K562 (cell line): ENCODE data around the gene TRMT1. TPM values are rescaled to one million over a fixed set of nuclear protein-coding genes. Genes with fewer than 3 reads are reported as not detected.

Experiments
- HCFC1 ChIP-seq: IDR thresholded peaks from 2 replicates; pipeline ENCODE4 v1.6.1; 2012; ENCODE audit warnings: low read depth, low read length, improper control_type of control experiment
- HEY1 ChIP-seq: fragments of 250-450 bp; sonication (Bioruptor Pico); IDR thresholded peaks from 2 replicates; pipeline ENCODE4 v1.5.0; 2020; ENCODE audit warnings: mild to moderate bottlenecking, moderate library complexity, borderline replicate concordance
- KLF16 ChIP-seq: IDR thresholded peaks from 2 replicates; pipeline ENCODE4 v1.6.1; 2016; ENCODE audit warnings: antibody characterized with exemption
- LCOR ChIP-seq: sonication (generic); formaldehyde crosslinking; IDR thresholded peaks from 2 replicates; pipeline ENCODE4 v1.8.0; 2022; ENCODE audit warnings: mild to moderate bottlenecking, missing genetic modification reagents
- MEF2D ChIP-seq: conservative IDR thresholded peaks from 2 replicates; pipeline ENCODE4 v1.6.1; 2016; ENCODE audit warnings: low read depth, missing genetic modification characterization, missing compliant biosample characterization
- RBM17 ChIP-seq: fragments of 200-400 bp; formaldehyde crosslinking; IDR thresholded peaks from 2 replicates; pipeline ENCODE4 v1.6.1; 2017; ENCODE audit warnings: low read depth, mild to moderate bottlenecking, low read length, borderline replicate concordance
- SAFB ChIP-seq: fragments of 200-400 bp; formaldehyde crosslinking; IDR thresholded peaks from 2 replicates; pipeline ENCODE4 v1.6.1; 2017; ENCODE audit warnings: low read depth, low read length, borderline replicate concordance
- SP1 ChIP-seq: sonication (generic); formaldehyde crosslinking; IDR thresholded peaks from 2 replicates; pipeline ENCODE4 v1.8.1; 2022; ENCODE audit warnings: mild to moderate bottlenecking, missing genetic modification reagents
- TCF7 ChIP-seq: sonication (generic); IDR thresholded peaks from 2 replicates; pipeline ENCODE4 v1.6.1; 2016; ENCODE audit warnings: antibody characterized with exemption, borderline replicate concordance
- TCFL5 ChIP-seq: fragments of 250-450 bp; sonication (Bioruptor Pico); conservative IDR thresholded peaks from 2 replicates; pipeline ENCODE4 v1.6.1; 2021; ENCODE audit warnings: mild to moderate bottlenecking, moderate library complexity, matching md5 sums
- TEAD2 ChIP-seq: fragments of 450-650 bp; IDR thresholded peaks from 2 replicates; pipeline ENCODE4 v1.6.1; 2016; ENCODE audit warnings: missing genetic modification characterization, control low read depth, missing compliant biosample characterization
- USF1 ChIP-seq: sonication (generic); formaldehyde crosslinking; IDR thresholded peaks from 2 replicates; pipeline ENCODE4 v1.9.0; 2022; ENCODE audit warnings: mild to moderate bottlenecking, missing genetic modification reagents
- XRCC5 ChIP-seq: fragments of 200-400 bp; formaldehyde crosslinking; IDR thresholded peaks from 2 replicates; pipeline ENCODE4 v1.6.1; 2017; ENCODE audit warnings: low read depth, mild to moderate bottlenecking, low read length
- ZNF655 ChIP-seq: fragments of 250-450 bp; sonication (Bioruptor Pico); IDR thresholded peaks from 2 replicates; pipeline ENCODE4 v1.5.0; 2021
- polyA plus RNA-seq, 8 experiments: library from polyadenylated mRNA; depleted of rRNA in 4 of 8; stranded (reverse) in 5 of 8; unstranded in 3 of 8; fragments of >200 nt; fragmentation: Nextera tagmentation in 2 of 8; fragmentation: Illumina TruSeq in 1 of 8; extraction: Ambion mirVana in 2 of 8; extraction: Trizol in 1 of 8; gene quantifications; 2 replicates each; pipeline versions ENCODE4 v1.2.1 to v1.2.3, GENCODE V29; 2011 to 2014; ENCODE audit warnings: inconsistent platforms in 1 of 8, missing spikeins in 1 of 8
- total RNA-seq, 7 experiments: library from RNA; depleted of rRNA in 6 of 7; stranded (reverse); fragments of >200 nt in 6 of 7; fragmentation: Illumina TruSeq in 2 of 7; extraction: Trizol in 2 of 7; gene quantifications; 2 replicates each; pipeline versions ENCODE4 v1.2.1 to v1.2.3, GENCODE V29; 2011 to 2021; ENCODE audit warnings: low replicate concordance in 1 of 7
- TF ChIP-seq, protein P1 (sequence below): fragments of 450-650 bp; IDR thresholded peaks from 2 replicates; pipeline ENCODE4 v1.6.1; 2018; ENCODE audit warnings: mild to moderate bottlenecking, low read depth; ENCODE audit not compliant: partially characterized antibody
- TF ChIP-seq, protein P2 (sequence below): IDR thresholded peaks from 2 replicates; pipeline ENCODE4 v1.6.1; 2016; ENCODE audit warnings: missing genetic modification characterization, missing compliant biosample characterization
- TF ChIP-seq, protein P3 (sequence below): fragments of 250-450 bp; sonication (Bioruptor Pico); IDR thresholded peaks from 2 replicates; pipeline ENCODE4 v1.5.0; 2021; ENCODE audit warnings: mild to moderate bottlenecking, borderline replicate concordance

Gene TRMT1
- total and polyA plus RNA-seq, 9 of the 15 experiments (the other 6 are each of a cell fraction or from before 2014, with no cell fraction given) = 5.8 to 158 (median 54.3) TPM

DNA sequence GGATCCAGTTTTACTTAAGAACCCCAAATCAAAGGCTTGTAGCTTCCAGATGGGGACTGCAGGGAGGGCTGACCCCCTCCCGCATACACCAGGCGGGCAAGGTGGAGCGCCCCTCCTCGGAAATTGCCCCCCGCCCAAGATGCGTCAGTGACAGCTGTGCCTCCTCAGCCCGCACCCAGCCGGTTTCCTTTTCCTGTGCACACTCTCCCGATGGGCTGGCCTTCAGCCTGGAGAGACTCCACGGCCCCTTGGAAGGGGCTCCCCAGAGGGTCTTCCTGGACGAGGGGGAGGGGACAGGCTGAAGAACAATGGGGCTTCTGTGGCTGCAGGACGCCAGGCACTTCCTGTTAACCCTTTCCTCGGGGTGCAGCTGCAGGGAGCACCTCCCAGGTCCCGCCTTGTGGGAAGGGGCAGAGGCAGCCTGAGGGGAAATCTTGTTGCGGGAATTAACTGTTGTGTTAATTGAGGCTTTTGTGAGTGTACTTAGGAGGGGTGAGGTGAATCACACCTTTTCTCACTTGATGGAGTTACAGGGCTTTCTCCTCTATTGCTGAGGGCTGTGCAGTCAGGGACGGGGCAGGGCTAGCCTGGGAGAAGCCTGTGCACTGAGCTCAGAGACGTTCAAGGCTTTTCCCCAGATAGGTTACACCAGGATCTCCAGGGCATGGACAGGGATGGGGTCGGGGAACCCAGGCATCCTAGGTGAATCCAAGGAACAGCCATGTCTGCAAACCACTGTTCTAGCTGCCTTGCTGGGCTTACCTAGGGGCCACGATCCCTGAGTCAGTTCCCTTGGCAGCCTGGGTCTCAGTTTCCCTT is 48.0 kb upstream of the TRMT1 start (continued):
- TF ChIP-seq USF1 (CRISPR knock-in tag) (no peak), TEAD2 (tag) (no peak), HCFC1 (no peak), HEY1 (no peak), TCF7 (no peak), ZNF655 (CRISPR knock-in tag) (no peak), LCOR (CRISPR knock-in tag) (no peak), KLF16 (no peak), TCFL5 (CRISPR knock-in tag) (no peak), SAFB (no peak), XRCC5 (0 out of 2 replicates have a peak, but pooled peaks have one; percentile 32), MEF2D (tag) (no peak), SP1 (CRISPR knock-in tag) (no peak), RBM17 (no peak)
- TF ChIP-seq, protein P1, sequence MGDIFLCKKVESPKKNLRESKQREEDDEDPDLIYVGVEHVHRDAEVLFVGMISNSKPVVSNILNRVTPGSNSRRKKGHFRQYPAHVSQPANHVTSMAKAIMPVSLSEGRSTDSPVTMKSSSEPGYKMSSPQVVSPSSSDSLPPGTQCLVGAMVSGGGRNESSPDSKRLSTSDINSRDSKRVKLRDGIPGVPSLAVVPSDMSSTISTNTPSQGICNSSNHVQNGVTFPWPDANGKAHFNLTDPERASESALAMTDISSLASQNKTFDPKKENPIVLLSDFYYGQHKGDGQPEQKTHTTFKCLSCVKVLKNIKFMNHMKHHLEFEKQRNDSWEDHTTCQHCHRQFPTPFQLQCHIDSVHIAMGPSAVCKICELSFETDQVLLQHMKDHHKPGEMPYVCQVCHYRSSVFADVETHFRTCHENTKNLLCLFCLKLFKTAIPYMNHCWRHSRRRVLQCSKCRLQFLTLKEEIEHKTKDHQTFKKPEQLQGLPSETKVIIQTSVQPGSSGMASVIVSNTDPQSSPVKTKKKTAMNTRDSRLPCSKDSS = no peak
- TF ChIP-seq, protein P2, sequence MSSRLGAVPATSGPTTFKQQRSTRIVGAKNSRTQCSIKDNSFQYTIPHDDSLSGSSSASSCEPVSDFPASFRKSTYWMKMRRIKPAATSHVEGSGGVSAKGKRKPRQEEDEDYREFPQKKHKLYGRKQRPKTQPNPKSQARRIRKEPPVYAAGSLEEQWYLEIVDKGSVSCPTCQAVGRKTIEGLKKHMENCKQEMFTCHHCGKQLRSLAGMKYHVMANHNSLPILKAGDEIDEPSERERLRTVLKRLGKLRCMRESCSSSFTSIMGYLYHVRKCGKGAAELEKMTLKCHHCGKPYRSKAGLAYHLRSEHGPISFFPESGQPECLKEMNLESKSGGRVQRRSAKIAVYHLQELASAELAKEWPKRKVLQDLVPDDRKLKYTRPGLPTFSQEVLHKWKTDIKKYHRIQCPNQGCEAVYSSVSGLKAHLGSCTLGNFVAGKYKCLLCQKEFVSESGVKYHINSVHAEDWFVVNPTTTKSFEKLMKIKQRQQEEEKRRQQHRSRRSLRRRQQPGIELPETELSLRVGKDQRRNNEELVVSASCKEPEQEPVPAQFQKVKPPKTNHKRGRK (tag) = no peak
- TF ChIP-seq, protein P3, sequence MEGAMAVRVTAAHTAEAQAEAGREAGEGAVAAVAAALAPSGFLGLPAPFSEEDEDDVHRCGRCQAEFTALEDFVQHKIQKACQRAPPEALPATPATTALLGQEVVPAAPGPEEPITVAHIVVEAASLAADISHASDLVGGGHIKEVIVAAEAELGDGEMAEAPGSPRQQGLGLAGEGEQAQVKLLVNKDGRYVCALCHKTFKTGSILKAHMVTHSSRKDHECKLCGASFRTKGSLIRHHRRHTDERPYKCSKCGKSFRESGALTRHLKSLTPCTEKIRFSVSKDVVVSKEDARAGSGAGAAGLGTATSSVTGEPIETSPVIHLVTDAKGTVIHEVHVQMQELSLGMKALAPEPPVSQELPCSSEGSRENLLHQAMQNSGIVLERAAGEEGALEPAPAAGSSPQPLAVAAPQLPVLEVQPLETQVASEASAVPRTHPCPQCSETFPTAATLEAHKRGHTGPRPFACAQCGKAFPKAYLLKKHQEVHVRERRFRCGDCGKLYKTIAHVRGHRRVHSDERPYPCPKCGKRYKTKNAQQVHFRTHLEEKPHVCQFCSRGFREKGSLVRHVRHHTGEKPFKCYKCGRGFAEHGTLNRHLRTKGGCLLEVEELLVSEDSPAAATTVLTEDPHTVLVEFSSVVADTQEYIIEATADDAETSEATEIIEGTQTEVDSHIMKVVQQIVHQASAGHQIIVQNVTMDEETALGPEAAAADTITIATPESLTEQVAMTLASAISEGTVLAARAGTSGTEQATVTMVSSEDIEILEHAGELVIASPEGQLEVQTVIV = no peak
